Suprapubic skin (tissue), 4 donors: ENCODE results near the gene CKLF. TPM values are rescaled to one million over a fixed set of nuclear protein-coding genes. Genes with fewer than 3 reads are reported as not detected.

Source experiments
- DNase-seq, 2 donors: peaks; one replicate each; pipeline ENCODE4 v3.0.0-alpha.2; 2019; ENCODE audit warnings: low spot score in 2 of 2
- H3K27ac ChIP-seq: fragments of 200-600 bp; sonication (generic); one replicate; pipeline ENCODE4 v1.5.1; 2019
- H3K27me3 ChIP-seq: fragments of 200-600 bp; sonication (generic); one replicate; pipeline ENCODE4 v1.5.1; 2019
- H3K36me3 ChIP-seq: fragments of 200-600 bp; sonication (generic); one replicate; pipeline ENCODE4 v1.5.1; 2019
- H3K4me1 ChIP-seq: fragments of 200-600 bp; sonication (generic); one replicate; pipeline ENCODE4 v1.5.1; 2019
- H3K4me3 ChIP-seq: fragments of 200-600 bp; sonication (generic); one replicate; pipeline ENCODE4 v1.5.1; 2019; ENCODE audit warnings: mild to moderate bottlenecking
- H3K9me3 ChIP-seq: fragments of 200-600 bp; sonication (generic); one replicate; pipeline ENCODE4 v1.5.1; 2019
- CTCF ChIP-seq, 2 donors: fragments of 200-600 bp in 1 of 2; fragments of 450-650 bp in 1 of 2; sonication (generic) in 1 of 2; IDR thresholded peaks; one replicate each; pipeline ENCODE4 v1.5.1; 2016 to 2019; ENCODE audit warnings: antibody characterized with exemption in 2 of 2, mild to moderate bottlenecking in 1 of 2, moderate library complexity in 1 of 2
- EP300 ChIP-seq: sonication (generic); formaldehyde crosslinking; IDR thresholded peaks from one replicate; pipeline ENCODE4 v1.6.1; 2017; ENCODE audit warnings: antibody characterized with exemption
- POLR2A ChIP-seq, 2 donors: fragments of 450-650 bp; IDR thresholded peaks; one replicate each; pipeline ENCODE4 v1.6.1; 2017; ENCODE audit warnings: antibody characterized with exemption in 2 of 2, mild to moderate bottlenecking in 2 of 2, moderate library complexity in 2 of 2
- POLR2AphosphoS5 ChIP-seq, 3 donors: sonication (generic); formaldehyde crosslinking; IDR thresholded peaks; one replicate each; pipeline ENCODE4 v1.6.1; 2017; ENCODE audit warnings: antibody characterized with exemption in 3 of 3
- WGBS: methylation state at CpG from one replicate; pipeline ENCODE4 v1.1.5; 2018; 5-methylcytosine and 5-hydroxymethylcytosine counted together
- total RNA-seq, 4 donors: library from RNA; depleted of rRNA; stranded (reverse); fragments of >200 nt; gene quantifications; one replicate each; pipeline ENCODE4 v1.1.0, GENCODE V29; 2016

CKLF gene
- total RNA-seq, 4 donors from 2014 or later = 15.4 to 33.7 (median 21.4) TPM

- H3K4me1 ChIP-seq = peaks cover 64% of the 10 kb centered on the region
- H3K27me3 ChIP-seq = no peaks in the 10 kb centered on the region
- no peak overlapping the region for H3K4me3 ChIP-seq
- TF ChIP-seq POLR2AphosphoS5 (IDR thresholded peaks at IDR 0.05) = no peak
- no peaks in the 10 kb centered on the region for H3K9me3 ChIP-seq
- WGBS = 71% methylated on average over 9 of the region's 9 CpGs
- H3K36me3 ChIP-seq = peaks cover 7% of the 10 kb centered on the region
- peak overlapping the region; percentile 45 for H3K27ac ChIP-seq
- DNase-seq = peak; percentile 18 to 61
Measured at GRCh38 chr16:66508914-66509496, 43.4 kb upstream of the CKLF start.

GRCh38 chr16:66509576-66509975 lies 42.8 kb upstream of the CKLF start:
- Histone ChIP-seq H3K27me3 (no peaks in the 10 kb centered on the region), H3K36me3 (peaks cover 7% of the 10 kb centered on the region), H3K27ac (no peak overlapping the region), H3K9me3 (no peaks in the 10 kb centered on the region), H3K4me1 (peaks cover 64% of the 10 kb centered on the region), H3K4me3 (no peak overlapping the region)
- DNase-seq = peak; percentile 61 to 74
- WGBS = 93% methylated on average over 5 of the region's 5 CpGs
- TF ChIP-seq POLR2A (IDR thresholded peaks at IDR 0.05) (no peak), CTCF (IDR thresholded peaks at IDR 0.05) (no peak), EP300 (no peak), POLR2AphosphoS5 (IDR thresholded peaks at IDR 0.05) (no peak)

GRCh38 chr16:66510298-66510697 lies 42.1 kb upstream of the CKLF start:
- H3K36me3 ChIP-seq = peaks cover 7% of the 10 kb centered on the region
- peak overlapping the region; percentile 66 for H3K27ac ChIP-seq
- WGBS = 70% methylated on average over 5 of the region's 5 CpGs
- DNase-seq = no peak
- H3K27me3 ChIP-seq = no peaks in the 10 kb centered on the region
- no peaks in the 10 kb centered on the region for H3K9me3 ChIP-seq
- H3K4me1 ChIP-seq = peaks cover 67% of the 10 kb centered on the region
- no peak overlapping the region for H3K4me3 ChIP-seq
- TF ChIP-seq CTCF (IDR thresholded peaks at IDR 0.05) = no peak
- TF ChIP-seq POLR2A (IDR thresholded peaks at IDR 0.05) = no peak
- no peak for TF ChIP-seq EP300
- TF ChIP-seq POLR2AphosphoS5 (IDR thresholded peaks at IDR 0.05) = no peak

- TF ChIP-seq EP300 (no peak), POLR2AphosphoS5 (IDR thresholded peaks at IDR 0.05) (no peak), POLR2A (IDR thresholded peaks at IDR 0.05) (no peak), CTCF (IDR thresholded peaks at IDR 0.05) (no peak)
- WGBS = 45% methylated on average over 12 of the region's 12 CpGs
Measured at GRCh38 chr16:66510711-66511601, 41.4 kb upstream of the CKLF start.

GRCh38 chr16:66511602-66512271 lies 40.6 kb upstream of the CKLF start:
- Histone ChIP-seq H3K27ac (peak overlapping the region; percentile 66), H3K27me3 (no peaks in the 10 kb centered on the region), H3K9me3 (no peaks in the 10 kb centered on the region), H3K4me3 (no peak overlapping the region), H3K36me3 (peaks cover 7% of the 10 kb centered on the region), H3K4me1 (peaks cover 81% of the 10 kb centered on the region)
- DNase-seq = no peak
- WGBS = 27% methylated on average over 13 of the region's 13 CpGs
- peak in 1 of 2 donors; percentile 15 for TF ChIP-seq CTCF (IDR thresholded peaks at IDR 0.05)
- peak in 1 of 3 donors; percentile 51 for TF ChIP-seq POLR2AphosphoS5 (IDR thresholded peaks at IDR 0.05)
- no peak for TF ChIP-seq EP300
- TF ChIP-seq POLR2A (IDR thresholded peaks at IDR 0.05) = no peak

More at GRCh38 chr16:66510711-66511601, 41.4 kb upstream of the CKLF start:
- DNase-seq = no peak
- Histone ChIP-seq H3K36me3 (peaks cover 7% of the 10 kb centered on the region), H3K9me3 (no peaks in the 10 kb centered on the region), H3K4me3 (no peak overlapping the region), H3K27ac (peak overlapping the region; percentile 66), H3K4me1 (peaks cover 73% of the 10 kb centered on the region), H3K27me3 (no peaks in the 10 kb centered on the region)
